Hepatic stellate cell (primary cell): ENCODE data around the gene EBF3.

Source experiments
- DNase-seq: peaks from one replicate; pipeline ENCODE4 v3.0.0; 2011; ENCODE audit warnings: low spot score

The EBF3 gene

DNA sequence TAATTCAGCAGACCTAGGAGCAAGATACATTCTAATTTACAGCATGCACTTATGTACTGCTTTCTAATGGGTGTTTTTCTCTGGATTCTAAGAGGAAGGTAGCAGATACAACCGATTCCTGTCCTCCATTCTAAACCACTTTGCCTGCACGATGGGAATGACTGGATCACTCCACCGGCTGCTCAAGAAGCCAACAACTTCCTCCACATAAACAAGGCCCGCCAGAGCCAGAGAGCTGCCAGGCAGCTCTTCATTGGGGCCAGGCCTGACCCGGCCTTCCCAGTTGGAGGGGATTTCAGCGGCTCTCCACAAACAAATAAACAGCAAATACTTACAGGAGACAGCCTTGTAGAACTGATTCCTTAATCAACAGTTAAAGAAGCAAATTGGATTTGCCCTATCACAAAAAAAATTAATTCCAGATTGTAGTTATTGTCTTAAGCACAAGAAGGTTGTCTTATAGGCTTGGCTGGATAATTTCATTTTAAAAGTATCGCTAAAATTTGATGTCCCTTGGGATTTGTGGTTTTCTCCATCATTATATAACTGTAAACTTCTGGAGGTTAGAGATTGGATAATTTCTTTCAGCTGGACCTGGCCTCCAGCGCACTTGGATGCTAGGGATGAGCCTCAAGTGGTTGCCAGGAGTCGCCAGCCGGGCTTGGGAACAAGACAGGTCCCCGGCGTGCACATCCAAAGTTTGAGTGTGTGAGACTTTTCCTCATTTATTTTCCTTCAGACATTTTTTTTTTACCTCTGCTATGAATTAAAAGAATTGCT is 20.9 kb downstream of the EBF3 start:
- DNase-seq, result no peak

DNA sequence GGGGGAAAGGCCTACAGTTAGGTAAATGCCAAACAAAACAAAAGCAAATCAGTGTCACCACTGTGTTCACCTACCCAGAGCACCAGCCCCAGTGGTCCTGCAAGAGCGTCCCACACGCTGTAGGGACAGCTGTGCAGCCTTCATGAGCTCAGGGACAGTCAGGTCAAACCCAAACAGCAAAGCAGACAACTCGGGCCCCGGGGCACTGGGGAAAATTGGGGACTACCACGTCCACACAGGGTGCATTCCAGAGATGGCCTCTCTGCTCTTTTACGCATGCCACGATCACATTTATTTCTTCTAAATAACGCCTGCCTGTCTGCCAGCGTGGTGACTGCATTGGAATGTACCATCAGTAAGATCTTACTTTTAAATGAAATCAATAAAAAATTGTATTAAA is 21.7 kb downstream of the EBF3 start:
- DNase-seq, result no peak

DNA sequence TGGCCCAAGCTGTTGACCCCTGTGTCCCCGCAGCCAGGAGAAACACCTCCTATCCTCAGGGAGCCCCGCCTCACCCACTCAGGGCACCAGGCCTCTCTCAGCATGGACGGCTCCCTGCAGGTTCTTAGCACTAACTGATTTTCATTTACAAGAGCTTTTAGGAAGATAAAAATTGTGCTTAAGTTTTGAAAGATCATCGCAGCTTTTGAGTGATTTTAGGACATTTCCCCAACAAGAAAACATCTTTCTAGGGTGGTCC is 22.1 kb downstream of the EBF3 start:
- DNase-seq, result no peak

DNA sequence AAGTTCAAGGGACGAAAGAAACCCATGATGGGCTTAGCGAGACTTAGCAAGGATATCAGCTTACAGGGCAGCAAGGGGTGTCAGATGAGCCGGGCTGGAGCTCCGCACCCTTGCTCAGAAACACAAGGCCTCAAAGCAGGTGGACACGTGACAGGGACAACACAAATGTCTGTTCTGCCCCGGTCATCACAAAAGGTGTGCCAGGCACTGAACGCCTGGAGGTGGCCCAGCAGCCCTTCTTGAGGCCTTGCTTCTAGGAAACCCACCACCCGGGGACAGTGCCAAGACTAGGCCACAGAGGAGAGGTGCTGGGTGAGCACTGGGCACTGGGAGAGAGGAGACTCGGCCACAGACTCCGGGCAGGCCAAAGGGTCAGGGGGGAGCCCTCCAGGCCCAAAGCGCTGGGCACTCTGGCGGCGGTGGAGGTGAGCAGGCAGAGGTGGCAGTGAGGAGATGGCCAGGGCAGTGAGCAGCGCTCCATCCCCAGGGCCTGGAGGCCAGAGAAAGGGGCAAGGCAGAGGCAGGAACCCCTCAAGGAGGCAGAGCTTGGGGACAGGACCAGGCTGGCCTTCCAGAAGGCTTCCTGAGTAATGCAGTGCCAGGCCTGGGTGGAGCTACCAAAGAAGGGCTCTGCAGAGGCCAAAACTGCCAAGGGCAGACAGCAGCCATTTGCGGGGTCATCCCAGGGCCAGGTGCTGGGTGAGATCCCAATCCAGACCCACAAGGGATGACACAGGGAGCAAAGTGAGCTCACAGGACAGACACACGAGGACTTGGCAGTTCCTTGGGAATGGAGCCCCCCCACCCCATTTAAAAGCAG is 22.7 kb downstream of the EBF3 start:
- DNase-seq, result no peak

DNA sequence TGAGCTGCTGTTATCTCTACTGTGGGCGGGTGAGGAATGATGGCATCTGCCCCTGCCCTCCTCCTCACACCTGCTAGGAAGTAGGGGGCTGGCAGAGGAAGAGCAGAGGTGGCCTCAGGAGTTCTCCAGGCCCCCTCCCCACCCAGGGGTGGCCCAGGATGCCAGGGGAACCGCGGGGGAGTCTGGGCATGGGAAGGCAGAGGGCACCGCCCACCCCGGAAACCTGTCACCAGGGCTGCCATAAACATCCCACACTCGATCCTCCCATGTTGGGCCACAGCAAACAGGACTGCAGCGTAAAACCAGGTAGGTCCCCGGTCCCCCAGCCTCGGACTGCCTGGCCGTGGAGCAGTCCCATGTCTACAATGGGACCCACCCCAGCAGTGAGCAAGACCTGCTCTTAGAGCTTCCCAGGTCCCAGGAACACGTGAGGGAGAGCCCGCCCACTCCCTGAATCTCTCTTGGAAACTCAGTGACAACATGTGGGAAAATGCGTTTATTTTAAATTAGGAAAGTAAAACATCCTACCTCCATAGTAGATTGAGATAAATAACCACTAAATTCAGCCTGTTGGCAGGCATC is 23.4 kb downstream of the EBF3 start:
- no peak for DNase-seq

DNA sequence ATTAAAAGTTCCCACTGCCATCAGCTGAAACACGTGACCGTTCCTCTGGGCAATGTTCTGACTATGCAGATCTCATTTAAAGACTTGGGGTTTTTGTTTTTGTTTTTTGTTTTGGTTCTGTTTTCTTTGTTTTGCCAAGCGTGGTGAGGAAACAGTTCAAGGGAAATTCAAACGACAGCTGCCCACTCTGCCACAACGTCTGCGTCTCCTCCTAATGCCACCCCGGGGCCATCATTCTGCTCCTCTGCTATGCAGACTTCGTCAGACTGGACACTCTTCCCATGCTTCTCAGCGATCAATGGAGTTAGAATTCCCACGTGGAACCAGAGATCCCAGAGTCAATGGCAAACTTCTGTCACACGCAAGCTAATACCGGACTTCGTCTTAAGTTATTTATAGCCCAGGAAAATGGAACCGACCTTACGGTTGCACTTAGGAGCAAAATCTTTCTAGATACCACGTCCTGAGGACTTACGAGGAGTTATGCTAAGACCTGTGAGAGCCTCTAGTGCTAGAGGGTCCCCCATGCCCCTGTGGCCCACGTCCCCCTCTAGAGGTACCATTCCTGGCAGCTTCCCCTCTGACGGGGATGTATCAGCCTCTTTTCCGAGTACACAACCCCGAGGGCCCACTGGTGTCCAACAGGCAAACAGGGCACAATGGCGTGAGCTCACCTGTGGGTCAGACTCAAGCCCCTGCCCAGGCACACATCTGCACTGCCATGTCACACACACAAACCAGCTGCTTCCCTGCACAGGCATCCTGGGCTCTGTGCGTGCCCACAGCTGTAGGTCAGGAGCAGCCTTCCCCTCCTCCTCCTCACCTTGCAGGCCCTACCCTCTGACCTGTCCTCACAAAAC is 24.4 kb downstream of the EBF3 start:
- no peak for DNase-seq

DNA sequence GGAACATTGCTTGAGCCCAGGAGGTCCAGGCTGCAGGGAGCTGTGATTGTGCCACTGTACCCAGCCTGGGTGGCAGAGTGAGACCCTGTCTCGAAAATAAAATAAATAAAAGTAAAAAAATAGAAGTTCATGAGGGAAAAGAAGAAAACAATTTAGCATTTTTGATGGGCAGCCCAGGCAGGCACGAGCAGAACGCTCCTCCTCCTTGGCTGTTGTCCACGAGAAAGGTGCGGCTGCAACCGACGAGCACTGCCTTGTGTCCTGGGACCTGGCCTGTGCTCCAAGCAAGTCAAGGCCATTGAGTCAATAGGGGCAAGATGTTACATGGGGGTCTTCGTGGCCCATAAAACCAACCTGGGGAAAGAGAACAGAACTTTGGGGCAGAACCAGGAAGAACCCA is 25.6 kb downstream of the EBF3 start:
- no peak for DNase-seq

DNA sequence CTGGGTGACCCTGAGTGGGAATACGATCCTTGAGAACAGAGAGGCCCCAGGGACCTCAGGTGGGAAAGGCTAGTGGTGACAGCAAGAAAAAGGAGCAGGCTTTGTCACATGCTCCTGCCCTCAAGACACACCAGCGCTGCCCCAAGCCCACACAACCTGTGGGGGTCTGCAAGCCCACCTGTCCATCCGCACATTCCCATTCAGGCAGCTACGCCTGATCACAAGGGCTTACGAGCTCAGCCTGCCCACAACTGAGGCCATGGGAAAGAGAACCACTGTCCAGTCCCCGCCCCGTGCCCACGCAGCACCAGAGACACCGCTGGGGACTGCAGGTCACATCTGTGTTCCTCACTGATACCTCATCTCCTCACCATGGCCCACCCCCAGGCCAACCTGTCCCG is 26.7 kb downstream of the EBF3 start:
- no peak for DNase-seq

DNA sequence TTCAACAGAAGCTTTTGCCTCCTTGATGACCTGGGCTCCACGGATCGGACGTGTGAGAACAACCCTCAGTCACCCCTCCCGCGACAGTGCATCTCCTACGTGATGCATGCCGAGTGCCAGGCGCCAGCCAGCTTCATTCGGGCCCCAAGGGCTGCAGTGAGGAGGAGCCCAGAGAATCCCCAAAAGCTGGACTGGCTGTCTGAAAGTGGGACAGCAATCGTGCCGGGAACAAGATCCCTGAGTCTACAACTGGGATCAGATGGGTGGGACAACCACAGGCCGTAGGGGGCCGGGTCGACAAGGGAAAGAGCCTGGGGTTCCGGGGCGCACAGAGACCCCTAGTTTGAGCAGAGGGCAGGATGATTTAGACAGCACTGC is 27.2 kb downstream of the EBF3 start:
- DNase-seq, result no peak

DNA sequence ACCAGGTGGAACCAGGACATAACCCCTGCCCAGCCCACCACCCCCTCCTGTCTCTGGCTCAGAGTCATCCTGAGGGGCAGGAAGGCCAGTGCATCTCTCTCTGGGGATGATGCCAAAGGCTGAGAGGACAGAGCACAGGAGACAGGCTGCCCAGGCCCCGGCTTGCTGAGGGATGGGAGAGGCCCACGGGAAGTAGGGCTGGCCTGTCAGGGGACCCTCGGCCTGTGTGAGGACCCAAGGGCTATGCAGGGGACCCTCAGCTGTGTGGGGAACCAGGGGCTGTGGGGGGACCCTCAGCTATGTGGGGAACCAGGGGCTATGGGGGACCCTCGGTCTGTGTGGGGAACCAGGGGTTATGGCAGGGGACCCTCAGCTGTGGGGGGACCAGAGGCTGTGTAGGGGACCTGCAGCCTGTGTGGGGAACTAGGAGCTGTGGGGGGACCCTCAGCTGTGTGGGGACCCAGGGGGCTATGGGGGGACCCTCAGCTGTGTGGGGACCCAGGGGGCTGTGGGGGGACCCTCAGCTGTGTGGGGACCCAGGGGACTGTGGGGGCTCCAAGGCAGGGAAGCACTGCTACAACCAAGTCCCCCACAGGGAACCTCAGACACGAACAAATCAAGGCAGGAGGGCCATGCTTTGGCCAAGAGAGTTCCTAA is 27.7 kb downstream of the EBF3 start:
- no peak for DNase-seq

DNA sequence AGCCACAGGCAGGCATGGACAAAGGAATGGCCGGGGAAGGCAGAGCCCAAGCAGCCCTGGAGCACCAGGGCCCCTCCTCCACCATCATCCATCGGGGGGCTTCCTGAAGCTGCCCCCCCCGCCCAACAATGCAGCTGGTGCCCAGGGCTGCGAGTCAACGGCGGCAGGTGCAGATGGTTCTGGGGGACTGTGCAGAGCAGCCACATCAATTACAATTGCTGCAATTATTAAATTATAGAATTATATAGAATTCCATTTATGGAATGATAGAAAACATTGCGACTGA is 28.3 kb downstream of the EBF3 start:
- no peak for DNase-seq

DNA sequence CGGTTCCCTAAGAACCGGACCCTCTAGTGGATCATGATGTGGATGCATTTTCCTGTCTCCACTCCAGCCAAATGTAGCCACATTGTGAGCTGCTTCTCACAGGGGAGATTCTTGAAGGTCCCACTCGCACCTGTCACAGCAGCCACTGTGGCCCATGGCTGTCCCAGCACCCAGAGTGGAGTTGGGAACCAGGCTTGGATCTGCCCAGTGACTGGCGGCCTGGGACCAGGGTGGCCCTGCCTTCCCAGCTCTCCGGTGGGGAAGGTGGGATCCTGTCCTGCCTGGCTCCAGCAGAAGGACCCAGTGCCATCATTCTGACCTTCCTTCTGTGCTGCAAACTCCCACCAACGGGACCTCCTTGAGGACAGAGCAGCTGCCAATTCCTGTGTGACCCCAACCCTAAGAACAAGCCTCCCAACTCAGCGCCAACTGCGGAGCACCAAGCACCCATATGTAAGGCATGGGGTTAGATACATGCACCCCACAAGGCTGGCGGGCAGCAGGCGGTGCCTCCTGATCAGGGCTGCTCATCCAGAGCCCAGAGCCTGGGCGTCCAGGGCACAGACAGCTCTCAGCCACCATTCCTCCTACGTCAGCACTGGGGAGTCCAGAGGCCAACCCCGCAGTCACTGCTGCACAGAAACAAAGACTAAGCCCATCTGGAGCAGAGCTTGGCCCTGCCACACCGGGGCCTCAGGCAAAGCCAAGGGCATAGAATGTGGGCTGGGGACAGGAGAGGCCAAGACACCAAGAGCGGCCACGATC is 28.8 kb downstream of the EBF3 start:
- DNase-seq, result no peak

DNA sequence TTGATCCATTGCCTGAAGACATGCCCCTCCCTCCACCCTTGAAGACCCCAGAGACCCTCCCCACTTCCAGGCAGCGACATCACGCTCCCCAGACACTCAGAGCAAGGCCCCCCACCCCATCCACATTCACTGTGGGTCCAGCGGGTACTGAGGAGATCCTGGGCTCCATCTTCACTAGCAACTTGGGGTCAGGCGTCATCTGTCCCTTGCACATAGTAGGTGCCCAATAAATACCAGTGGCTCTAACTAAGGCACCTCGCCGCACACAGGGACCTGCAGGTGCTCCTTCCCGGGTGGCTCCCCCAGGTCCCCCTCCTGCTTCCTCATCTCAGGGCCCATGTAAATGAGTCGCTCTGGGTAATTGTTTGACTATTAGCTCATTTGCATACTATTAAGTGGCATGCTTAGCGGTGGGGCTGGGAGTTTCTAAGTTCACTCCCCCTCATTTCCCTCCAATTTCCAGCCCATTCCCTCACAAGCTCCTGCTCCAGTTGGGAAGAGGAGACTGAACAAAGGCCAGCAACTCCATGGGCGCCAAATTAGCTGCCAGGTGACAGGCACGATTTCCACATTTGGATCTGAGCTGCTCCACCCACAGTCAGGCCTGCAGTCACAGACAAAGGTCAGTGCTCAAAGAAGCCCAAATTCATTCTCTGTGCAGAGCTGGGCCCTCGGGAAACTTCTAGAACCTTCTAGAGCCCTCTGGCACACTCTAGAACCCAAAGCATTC is 29.7 kb downstream of the EBF3 start:
- no peak for DNase-seq

DNA sequence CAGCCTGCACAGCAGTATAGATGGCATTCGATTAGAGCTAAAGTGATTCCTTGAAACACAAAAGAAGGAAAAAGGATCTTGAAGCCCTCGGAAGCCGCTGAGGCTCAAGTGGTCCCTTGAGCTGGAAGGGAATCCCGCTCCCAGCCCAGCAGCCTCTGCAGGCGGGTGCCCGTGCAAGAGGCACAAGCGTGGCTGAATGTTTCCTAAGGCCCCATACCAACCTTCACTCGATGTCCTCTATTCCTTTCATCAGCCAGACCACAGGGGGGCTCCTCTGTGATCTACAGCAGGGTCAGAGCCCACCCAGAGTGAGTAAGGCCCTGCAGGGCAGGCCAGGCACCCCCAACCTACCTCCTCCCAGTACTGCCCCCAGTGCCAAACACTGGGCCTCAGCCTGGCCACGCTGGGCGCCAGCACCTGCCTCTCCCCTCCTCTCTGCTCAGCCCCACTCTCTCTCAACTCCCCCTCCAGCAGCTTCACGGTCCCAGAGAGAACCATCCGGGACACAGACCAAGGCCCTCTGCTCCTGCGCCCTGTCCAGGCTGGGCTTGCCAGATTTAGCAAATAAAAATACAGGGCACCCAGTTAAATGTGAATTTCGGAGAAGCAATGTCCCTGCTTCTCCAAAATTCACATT is 30.5 kb downstream of the EBF3 start:
- DNase-seq, result no peak

DNA sequence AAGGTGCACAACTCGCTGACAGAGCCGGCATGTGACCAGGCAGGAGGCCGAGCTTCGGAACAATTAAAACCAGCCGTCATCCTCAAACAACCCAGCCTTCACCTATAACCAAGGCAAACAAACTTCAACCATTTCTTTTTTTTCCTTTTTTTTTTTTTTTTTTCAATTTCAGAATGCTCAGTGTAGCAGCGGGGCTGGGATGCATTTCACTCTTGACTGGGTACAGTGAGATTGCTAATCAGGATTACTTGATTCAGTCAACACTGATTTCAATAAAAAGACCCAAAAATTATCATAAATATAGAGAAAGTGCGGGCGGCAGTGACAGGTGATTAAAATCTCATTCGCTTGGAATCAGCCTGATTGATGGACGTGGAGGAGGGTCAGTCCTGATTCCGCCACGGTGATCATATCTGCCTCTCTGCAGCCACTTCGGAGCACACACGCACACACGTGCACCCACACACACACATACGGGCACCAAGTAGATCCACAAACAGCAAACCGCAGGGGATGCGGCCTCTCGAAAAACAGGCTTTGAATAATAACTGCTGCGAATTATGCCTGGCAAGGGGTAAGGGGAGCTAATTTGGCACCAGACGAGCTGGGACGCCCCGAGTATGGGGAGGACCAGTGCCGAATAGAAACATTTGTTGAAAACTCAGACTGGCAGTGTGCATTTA is 31.2 kb downstream of the EBF3 start:
- no peak for DNase-seq

DNA sequence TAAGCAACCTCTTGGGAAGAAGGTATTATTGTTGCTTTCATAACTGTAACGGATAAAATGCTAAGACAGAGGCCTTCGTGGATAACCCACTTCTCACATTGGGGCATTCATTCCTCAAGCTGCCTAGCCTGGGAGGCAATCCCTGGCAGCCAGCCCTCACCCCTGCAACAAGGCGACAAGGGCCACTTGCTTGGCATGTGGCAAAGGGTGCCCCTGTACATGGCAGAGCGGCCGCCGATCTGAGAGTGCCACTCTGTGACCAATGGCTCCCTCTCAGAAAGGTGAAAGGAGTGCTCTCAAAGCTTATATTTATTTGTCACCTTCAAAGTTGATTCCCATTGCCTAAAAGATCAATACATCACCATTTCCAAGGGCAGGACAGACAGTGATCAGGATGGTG is 31.9 kb downstream of the EBF3 start:
- no peak for DNase-seq

DNA sequence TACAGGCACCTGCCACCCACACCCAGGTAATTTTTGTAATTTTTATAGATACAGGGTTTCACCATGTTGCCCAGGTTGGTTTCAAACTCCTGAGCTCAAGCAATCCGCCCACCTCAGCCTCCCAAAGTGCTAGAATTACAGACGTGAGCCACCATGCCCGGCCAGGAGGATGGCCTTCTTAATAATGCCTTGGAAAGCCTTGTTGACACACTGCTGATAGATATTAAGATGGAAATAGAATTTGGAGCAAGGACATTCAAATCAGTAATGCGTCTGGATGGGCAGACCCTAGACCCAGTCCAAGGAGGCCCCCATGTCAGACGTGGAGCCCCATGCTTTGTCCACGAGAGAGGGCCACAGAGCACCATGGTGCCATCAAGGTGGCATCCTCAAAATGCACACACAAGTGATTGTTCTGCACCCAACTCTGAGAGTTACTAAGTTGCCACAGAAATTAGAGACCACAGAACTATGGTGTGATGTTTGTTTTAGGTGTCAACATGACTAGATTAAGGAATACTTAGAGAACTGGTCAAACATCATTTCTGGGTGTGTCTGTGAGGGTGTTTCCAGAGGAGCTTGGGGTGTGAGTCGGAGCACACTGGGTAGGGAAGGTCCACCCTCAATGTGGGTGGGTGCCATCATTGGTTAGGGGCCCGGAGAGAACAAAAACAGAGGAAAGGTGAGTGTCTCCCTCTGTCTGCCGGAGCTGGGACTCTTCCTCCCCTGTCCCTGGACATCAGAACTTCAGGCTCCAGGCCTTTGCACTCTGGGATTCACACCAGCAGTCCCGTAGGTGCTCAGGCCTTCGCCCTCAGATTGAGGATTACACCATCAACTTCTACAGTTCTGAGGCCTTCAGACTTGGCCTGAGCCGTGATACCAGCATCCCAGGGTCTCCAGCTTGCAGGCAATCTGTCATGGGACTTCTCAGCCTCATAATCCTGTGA is 34.5 kb downstream of the EBF3 start:
- DNase-seq, result no peak

DNA sequence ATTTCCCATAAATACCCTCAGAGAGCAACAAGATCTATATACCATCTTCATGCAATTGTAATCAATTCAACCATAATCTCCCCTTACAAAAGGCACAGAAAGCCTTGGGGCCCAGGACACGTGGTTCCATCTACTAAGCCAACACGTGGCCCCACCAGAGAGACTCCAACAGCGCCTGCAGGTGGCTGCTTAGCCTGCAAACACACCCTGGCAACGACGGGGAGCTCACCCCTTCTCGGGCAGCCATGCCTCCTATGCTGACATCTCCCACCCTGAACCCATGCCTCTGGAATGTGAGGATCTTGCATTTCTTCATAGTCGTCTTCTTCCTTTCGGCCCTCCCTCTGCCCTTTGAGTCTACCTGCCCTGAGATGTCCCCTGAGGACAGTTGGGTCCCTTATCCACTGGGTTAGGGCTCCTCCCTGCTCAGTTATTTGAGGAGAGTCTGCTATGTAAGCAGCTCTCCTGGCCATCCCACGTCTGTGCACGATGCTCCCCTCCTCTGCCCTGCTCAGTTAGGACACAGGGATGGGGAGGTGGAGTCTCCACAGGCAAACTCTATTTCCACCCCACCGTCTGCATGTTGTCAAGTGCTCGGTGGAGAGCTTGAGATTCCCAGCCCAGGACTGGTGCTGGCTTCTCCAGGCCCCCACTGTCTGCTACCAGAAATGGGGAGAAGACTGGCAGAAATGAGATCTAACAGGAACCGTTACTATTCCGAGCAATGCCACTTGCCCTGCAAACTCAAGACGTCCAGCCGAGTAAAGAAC is 36.5 kb downstream of the EBF3 start:
- DNase-seq, result no peak
